Aorta (tissue), 5 donors: ENCODE data around the gene TTC39A. TPM values are rescaled to one million over a fixed set of nuclear protein-coding genes. Genes with fewer than 3 reads are reported as not detected.

ENCODE experiments used
- ATAC-seq: fragments of 200-7000 bp; cut with Tn5 transposase; one replicate; pipeline ENCODE4 v1.9.1; 2022; ENCODE audit warnings: moderate library complexity; ENCODE audit not compliant: low FRiP score
- DNase-seq, 2 donors: peaks; one replicate each; pipeline ENCODE4 v3.0.0-alpha.2; 2020
- H3K27ac ChIP-seq, 2 donors: one replicate each; pipeline ENCODE4 v1.5.1; 2013; ENCODE audit warnings: low read length in 2 of 2, mild to moderate bottlenecking in 2 of 2, moderate library complexity in 2 of 2, control low read depth in 1 of 2, inconsistent platforms in 1 of 2, low read depth in 1 of 2
- H3K27me3 ChIP-seq, 2 donors: one replicate each; pipeline ENCODE4 v1.6.1; 2013; ENCODE audit warnings: control low read depth in 1 of 2, low read length in 1 of 2, mild to moderate bottlenecking in 1 of 2, moderate library complexity in 1 of 2; ENCODE audit not compliant: insufficient read depth in 2 of 2, control insufficient read depth in 1 of 2
- H3K36me3 ChIP-seq, 2 donors: one replicate each; pipeline ENCODE4 v1.6.1; 2013; ENCODE audit warnings: control low read depth in 1 of 2, low read length in 1 of 2, mild to moderate bottlenecking in 1 of 2; ENCODE audit not compliant: insufficient read depth in 2 of 2, control insufficient read depth in 1 of 2
- H3K4me1 ChIP-seq, 2 donors: one replicate each; pipeline ENCODE4 v1.6.1; 2013; ENCODE audit warnings: low read length in 2 of 2, control low read depth in 1 of 2, mild to moderate bottlenecking in 1 of 2, moderate library complexity in 1 of 2; ENCODE audit not compliant: insufficient read depth in 2 of 2, control insufficient read depth in 1 of 2
- H3K4me3 ChIP-seq, 2 donors: one replicate each; pipeline ENCODE4 v1.5.1; 2013; ENCODE audit warnings: low read length in 2 of 2, control low read depth in 1 of 2, mild to moderate bottlenecking in 1 of 2
- H3K9me3 ChIP-seq: one replicate; pipeline ENCODE4 v1.6.1; 2013; ENCODE audit warnings: mild to moderate bottlenecking, low read length; ENCODE audit not compliant: control insufficient read depth
- WGBS, 2 donors: extraction: QIAGEN DNeasy Blood & Tissue Kit; methylation state at CpG; one replicate each; pipeline ENCODE4 v1.1.7; 2013; 5-methylcytosine and 5-hydroxymethylcytosine counted together
- intact Hi-C, 2 donors: fragments of 100-400 bp; cut with DNase I; formaldehyde crosslinking; loops; one replicate each; pipeline versions ENCODE4 v1.14.2 to v1.15.0; 2022
- polyA plus RNA-seq, 2 donors: library from polyadenylated mRNA; stranded (reverse); fragments of 200-250 nt; gene quantifications; one replicate each; pipeline ENCODE4 v1.2.3, GENCODE V29; 2013
- total RNA-seq, 2 donors: library from RNA; stranded (reverse); fragmentation: NEBNext Ultra II Directional; extraction: Animal tissue kit (Norgen Biotek cat#: 25700); gene quantifications; one replicate each; pipeline ENCODE4 v1.2.1, GENCODE V29; 2021
- donor health status: healthy with polysubstance abuse.
- donor health status: Bipolar disorder and iron deficiency.
- donor health status: DM: no; HTN: no; CAD: no.
- donor health status: DM: no; HTN: no; CAD: no.
- donor health status: DM: yes; HTN: yes; CAD: no.

The TTC39A gene
- total and polyA plus RNA-seq, 4 donors: 0.67 to 7.5 (median 2.8) TPM

DNA sequence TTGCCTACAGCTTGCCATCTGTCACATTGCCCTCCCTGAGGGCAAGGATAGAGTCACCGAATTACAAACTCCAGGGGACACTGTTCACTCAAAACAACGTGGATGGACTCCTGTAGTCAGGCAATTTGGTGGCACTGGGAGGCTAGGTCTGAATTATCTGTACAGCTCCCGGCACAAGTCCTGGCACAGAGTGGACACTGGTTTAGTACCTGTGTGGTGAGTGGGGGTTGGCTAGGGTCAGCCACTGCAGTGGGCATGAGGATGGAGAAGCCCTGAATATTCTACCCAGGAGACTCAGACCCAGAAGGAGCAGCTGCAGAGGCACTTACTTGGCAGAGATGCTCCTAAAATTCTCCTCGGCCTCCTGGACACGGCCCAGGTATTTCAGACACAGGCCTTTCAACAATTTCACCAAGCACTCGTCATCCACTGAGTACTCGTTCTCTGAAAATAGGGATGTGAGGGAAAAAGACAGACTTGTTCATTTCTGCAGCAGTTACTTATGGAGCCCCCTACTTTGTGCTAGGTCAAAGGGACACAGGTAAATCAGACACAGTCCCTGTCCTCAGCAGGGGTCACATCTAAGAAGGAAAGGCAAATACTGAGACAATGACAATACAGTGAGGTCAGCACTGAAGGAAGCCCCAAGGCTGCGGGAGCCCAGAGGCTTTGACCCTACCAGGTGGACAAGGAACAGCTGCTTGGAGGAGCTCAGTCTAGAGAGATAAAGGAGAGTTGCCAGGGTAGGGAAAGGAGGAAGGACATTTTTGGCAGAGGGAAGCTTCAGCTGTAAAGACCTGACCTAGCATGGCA is 40.5 kb downstream of the TTC39A start:
- ATAC-seq: no peak
- 66 to 67% methylated on average over 8 of the region's 8 CpGs for WGBS, 2 donors
- Histone ChIP-seq H3K36me3 (no peaks in the 10 kb centered on the region), H3K4me1 (peaks cover 0 to 1% of the 10 kb centered on the region in 2 donors), H3K27me3 (no peaks in the 10 kb centered on the region), H3K4me3 (no peak overlapping the region), H3K27ac (no peak overlapping the region), H3K9me3 (no peaks in the 10 kb centered on the region)
- intact Hi-C loops: loop anchor here in 1 of 2 donors (10.0 kb wide), 1 partner anchor 55 kb away; the partner anchor contains the start of gene RNF11
- no peak for DNase-seq

DNA sequence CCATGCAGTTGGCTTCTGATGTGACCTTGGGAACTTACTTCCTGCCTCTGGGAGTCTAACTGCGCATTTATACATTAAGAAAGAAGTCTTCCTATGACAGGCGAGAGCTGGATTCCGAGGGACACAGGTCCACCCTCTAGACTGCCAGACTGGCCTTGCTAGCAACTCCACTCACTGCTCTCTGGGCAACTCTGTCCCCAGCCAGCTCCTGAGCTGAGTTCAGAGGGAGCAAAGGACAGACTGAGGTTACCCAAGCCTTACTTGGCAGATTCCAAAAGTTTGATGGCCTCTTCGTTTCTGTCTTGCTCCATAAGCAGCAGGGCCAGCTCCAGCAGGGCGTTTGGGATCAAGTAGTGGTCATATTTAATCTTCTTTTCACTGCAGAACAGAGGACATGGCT is 41.8 kb downstream of the TTC39A start:
- intact Hi-C loops: no loop called here
- DNase-seq: no peak
- ATAC-seq: no peak
- WGBS, 2 donors: 93 to 97% methylated on average over 5 of the region's 5 CpGs
- Histone ChIP-seq H3K4me1 (peaks cover 3 to 5% of the 10 kb centered on the region in 2 donors), H3K27me3 (no peaks in the 10 kb centered on the region), H3K4me3 (no peak overlapping the region), H3K9me3 (no peaks in the 10 kb centered on the region), H3K27ac (no peak overlapping the region), H3K36me3 (no peaks in the 10 kb centered on the region)

DNA sequence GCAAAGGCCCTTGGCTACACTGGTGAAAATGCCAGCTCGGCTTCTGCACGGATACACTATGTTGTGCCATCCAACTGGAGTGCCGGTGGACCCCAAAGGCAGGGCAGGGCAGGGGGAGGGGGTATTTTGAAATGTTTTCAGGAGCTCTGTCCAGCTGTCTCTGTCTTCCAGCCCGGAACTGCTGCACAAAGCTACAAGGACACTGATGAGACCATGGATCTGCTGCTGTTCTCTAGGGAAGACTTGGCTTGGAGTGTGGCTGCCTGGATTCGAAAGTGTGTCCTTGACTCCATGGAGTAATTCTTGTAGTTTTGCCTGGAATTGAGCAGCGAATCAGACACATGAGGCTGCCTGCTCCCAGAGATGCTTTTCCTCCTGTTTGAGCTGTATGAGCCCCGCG is 42.4 kb downstream of the TTC39A start:
- intact Hi-C loops: no loop called here
- Histone ChIP-seq H3K27ac (no peak overlapping the region), H3K27me3 (no peaks in the 10 kb centered on the region), H3K4me1 (peaks cover 4 to 8% of the 10 kb centered on the region in 2 donors), H3K36me3 (no peaks in the 10 kb centered on the region), H3K4me3 (no peak overlapping the region), H3K9me3 (no peaks in the 10 kb centered on the region)
- DNase-seq: no peak
- 93 to 94% methylated on average over 8 of the region's 8 CpGs for WGBS, 2 donors
- no peak for ATAC-seq

DNA sequence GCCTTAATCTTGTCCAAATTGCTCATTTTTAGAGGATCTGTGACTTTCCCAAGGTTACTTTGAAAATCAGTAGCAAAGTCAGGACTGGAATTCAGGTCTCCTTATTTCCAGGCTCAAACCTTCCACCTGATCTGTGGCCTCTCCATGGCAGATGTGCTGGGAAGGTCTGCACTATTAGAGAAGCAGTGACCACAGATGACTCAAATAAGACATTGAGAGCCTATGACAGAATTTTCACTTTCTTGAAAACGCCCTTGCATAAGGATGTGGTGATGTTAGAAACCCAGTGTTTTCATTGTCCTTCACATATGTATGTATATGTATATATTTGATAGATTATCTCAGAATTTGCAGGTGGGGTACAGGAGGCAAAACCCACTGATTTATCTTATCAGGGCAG is 45.3 kb downstream of the TTC39A start:
- H3K9me3 ChIP-seq: no peaks in the 10 kb centered on the region
- no peak for ATAC-seq
- no peak overlapping the region for H3K27ac ChIP-seq
- no peaks in the 10 kb centered on the region for H3K36me3 ChIP-seq
- no peak for DNase-seq
- H3K4me3 ChIP-seq: no peak overlapping the region
- peaks cover 8% of the 10 kb centered on the region in 2 donors for H3K4me1 ChIP-seq
- 88 to 89% methylated on average over 1 of the region's 1 CpG for WGBS, 2 donors
- H3K27me3 ChIP-seq: no peaks in the 10 kb centered on the region
- intact Hi-C loops: no loop called here

DNA sequence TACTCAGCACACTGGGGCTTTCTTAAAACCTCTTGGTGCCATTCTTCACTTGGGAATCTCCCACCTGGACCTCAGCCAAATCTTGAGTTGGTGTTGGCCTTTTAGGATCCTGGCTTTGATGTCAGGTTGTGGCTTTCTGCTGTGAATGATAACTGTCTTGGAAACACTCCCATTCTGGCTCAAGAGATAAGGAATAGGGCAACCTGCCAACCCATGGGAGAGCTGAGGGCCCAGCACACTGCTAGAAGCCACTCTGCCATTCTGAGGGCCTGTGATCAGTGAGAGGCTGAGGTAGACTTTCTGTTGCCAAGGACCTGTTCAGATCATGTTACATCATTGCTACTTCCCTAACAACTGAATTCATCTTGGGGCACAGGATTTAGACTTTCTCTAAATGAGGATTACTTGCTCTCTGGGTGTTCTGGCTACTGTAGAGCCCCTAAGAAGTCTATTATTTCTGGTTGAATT is 45.8 kb downstream of the TTC39A start:
- Histone ChIP-seq H3K4me1 (peaks cover 8% of the 10 kb centered on the region in 2 donors), H3K27ac (no peak overlapping the region), H3K9me3 (no peaks in the 10 kb centered on the region), H3K4me3 (no peak overlapping the region), H3K36me3 (no peaks in the 10 kb centered on the region), H3K27me3 (no peaks in the 10 kb centered on the region)
- intact Hi-C loops: loop anchor here in 1 of 2 donors (5.0 kb wide), 1 partner anchor 47 kb away; the partner anchor contains the start of gene RNF11
- no peak for DNase-seq
- no peak for ATAC-seq

DNA sequence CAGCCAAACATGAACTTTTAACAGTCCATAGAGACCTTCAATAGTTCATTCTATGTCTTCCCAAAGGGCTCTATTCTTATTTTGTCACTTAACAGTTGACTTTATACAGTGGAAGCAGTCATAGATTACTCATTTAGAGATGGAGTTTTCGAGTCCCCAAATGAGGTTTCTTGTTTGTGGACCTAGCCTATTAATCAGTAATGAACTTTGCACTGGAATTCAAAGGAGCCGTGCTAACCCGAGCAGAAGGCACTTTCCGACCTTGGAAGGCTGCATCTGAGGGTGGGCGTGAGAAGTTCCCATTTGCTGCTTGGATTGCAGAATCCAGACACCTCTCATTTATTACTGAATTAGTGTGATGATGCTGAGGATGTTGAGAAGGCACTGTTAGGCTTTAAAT is 46.4 kb downstream of the TTC39A start:
- no peak overlapping the region for H3K4me3 ChIP-seq
- no peaks in the 10 kb centered on the region for H3K9me3 ChIP-seq
- ATAC-seq (no peak), DNase-seq (no peak)
- H3K27ac ChIP-seq: no peak overlapping the region
- no peaks in the 10 kb centered on the region for H3K36me3 ChIP-seq
- H3K4me1 ChIP-seq: peaks cover 8% of the 10 kb centered on the region in 2 donors
- 92 to 94% methylated on average over 5 of the region's 5 CpGs for WGBS, 2 donors
- intact Hi-C loops: loop anchor here in 1 of 2 donors (5.0 kb wide), 1 partner anchor 47 kb away; the partner anchor contains the start of gene RNF11
- H3K27me3 ChIP-seq: no peaks in the 10 kb centered on the region

DNA sequence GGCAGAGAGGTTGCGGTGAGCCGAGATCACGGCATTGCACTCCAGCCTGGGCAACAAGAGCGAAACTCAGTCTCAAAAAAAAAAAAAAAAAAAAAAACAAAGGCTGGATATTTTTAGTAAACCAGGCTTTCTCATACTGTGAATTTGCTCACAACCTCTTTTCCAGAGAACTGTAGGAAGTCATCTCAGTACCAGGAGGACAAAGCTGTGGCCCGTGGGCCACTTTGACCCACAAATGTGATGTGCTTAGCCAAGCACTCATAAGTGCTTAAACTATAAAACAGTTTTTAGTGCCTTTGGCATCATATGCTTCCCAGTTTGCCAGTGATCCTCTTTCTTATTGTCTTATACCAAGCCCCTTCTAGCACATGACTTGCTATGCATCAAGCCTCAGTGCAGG is 47.8 kb downstream of the TTC39A start:
- Histone ChIP-seq H3K4me1 (peaks cover 8% of the 10 kb centered on the region in 2 donors), H3K4me3 (no peak overlapping the region), H3K27ac (peak overlapping the region; percentile 36 to 70), H3K27me3 (no peaks in the 10 kb centered on the region), H3K36me3 (no peaks in the 10 kb centered on the region), H3K9me3 (no peaks in the 10 kb centered on the region)
- 5 to 8% methylated on average over 5 of the region's 5 CpGs for WGBS, 2 donors
- intact Hi-C loops: loop anchor here in 1 of 2 donors (5.0 kb wide), 1 partner anchor 45 kb away; the partner anchor contains the start of gene RNF11
- DNase-seq (no peak), ATAC-seq (peak; percentile 65)

DNA sequence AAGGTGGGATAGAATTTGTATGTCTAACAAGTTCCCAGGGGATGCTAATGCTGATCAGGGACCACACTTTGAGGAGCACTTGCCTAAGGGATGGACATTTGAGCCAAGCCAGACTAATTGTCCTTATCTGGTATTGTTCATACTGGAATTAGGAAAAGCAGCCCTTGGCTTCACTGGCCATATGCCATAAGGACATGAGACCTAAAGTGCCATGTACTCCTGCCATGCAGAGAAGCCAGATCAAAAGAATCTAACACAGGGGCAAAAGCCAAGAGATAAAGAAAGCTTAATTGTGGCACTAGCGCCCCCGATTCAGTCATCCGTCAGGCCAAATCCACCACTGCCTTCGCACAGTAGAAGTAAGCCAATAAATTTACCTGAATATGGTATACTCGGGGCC is 48.6 kb downstream of the TTC39A start:
- DNase-seq (no peak), ATAC-seq (no peak)
- peaks cover 8% of the 10 kb centered on the region in 2 donors for H3K4me1 ChIP-seq
- no peaks in the 10 kb centered on the region for H3K9me3 ChIP-seq
- H3K27ac ChIP-seq: peak overlapping the region in 1 of 2 donors; percentile 42
- H3K27me3 ChIP-seq: no peaks in the 10 kb centered on the region
- no peaks in the 10 kb centered on the region for H3K36me3 ChIP-seq
- no peak overlapping the region for H3K4me3 ChIP-seq
- WGBS, 2 donors: 48 to 50% methylated on average over 5 of the region's 5 CpGs
- intact Hi-C loops: loop anchor here in 1 of 2 donors (5.0 kb wide), 1 partner anchor 45 kb away; the partner anchor contains the start of gene RNF11
